Activated naive CD8-positive, alpha-beta T cell treated with anti-CD3 and anti-CD28 coated beads, Interleukin-2, amount 50 U/mL, for 16 hours (primary cell): Measurements from ENCODE around the gene RIPK4.
"Not testable (repeated sequence)": the region's sequence is repeated elsewhere in the genome, so short reads cannot be mapped to it uniquely, and the experiment has no call there.

Experiments
- DNase-seq: peaks from one replicate; pipeline ENCODE4 v3.0.0-alpha.2; 2020; ENCODE audit warnings: low read depth, low spot score

RIPK4 gene

DNA sequence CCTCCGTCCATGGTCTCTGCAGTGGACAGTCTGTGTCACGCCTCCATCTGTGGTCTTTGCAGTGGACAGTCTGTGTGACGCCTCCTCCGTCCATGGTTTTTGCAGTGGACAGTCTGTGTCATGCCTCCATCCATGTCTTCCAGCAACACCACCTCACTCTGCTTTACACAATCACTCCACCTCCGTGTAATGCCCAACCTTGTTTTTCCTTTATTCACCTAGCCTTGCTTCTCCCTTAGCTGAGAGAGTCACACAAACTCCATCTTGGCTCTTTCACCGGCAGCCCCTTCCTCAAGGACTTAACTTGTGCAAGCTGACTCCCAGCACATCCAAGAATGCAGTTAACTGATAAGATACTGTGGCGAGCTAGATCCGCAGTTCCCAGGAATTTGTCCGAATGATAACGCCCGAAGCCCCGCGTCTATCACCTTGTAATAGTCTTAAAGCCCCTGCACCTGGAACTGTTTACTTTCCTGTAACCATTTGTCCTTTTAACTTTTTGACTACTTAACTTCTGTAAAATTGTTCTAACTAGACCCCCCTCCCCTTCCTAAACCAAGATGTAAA lies 52.5 kb downstream of the RIPK4 start:
- not testable (repeated sequence) for DNase-seq

DNA sequence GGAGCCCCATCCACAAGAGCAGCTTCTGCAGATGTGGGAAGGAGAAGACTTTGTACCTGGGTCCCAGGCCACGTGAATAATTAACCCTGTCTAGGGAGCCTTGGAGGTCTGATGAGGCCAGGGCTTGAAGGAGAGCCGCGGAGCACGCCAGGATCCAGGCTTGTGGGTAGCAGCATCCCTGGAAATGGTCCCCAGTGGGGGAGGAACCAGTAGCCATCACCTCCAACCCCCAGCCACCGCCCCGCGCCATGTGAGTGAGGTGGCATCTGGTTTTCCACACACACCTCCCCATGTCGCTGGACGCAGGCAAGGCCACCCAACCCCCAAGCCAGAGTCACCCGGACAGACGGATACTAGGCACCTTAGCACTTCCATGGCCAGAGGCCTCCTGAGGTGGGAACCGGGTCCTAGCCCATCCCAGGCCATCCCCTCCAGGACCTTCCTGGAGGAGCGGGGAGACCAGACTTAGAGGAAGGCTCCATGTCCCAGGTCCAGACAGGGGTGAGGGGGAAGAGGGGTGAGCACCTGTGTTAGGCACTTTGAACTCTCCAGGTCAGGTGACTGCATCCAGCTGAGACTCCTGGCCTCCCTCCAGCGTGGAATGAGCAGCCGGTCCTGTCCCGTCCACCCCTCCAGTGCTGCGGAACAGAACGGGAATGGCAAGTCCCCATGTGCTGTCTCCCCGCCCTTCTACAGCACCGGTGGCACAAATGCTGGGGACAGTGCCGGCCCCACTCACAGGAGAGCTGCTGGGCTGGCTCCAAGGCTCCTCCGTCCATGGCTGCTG lies 53.2 kb downstream of the RIPK4 start:
- no peak for DNase-seq

DNA sequence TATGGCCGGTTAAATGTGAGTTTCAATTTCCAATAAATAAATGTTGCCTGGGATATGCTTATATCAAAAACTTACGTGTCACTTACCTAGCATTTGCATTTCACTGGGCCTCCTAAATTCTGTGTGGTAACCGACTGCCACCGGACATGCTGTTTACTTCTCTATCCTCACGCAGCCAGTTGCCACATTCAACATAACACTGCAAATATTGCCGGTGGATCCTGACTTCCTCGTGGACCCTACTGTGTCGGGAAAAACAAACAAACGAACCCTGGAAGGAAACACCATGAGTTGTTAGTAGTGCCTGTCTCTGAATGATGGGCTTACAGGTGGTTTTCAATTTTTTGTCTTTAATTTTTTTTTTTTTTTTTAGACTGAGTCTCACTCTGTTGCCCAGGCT lies 54.1 kb downstream of the RIPK4 start:
- DNase-seq, result no peak

DNA sequence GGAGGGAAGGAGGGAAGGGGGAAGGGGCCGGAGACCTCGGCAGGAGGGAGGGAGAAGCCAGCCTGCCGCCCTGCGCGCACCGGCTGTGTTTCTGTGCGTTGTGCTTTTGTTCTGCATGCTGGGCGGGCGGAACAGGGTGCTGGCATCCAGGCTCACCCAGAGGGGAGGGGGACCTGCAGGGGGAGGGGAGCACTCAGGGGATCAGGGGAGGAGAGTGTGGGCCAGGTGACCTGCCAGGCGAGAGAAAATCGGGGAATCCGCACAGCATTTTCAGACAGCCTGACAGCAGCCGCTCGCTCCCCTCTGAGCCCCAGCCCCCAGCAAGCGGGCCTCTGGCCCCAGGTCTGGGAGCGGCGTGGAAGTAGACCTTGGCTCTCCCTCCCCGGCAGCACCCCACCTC lies 54.7 kb downstream of the RIPK4 start:
- DNase-seq, result no peak

DNA sequence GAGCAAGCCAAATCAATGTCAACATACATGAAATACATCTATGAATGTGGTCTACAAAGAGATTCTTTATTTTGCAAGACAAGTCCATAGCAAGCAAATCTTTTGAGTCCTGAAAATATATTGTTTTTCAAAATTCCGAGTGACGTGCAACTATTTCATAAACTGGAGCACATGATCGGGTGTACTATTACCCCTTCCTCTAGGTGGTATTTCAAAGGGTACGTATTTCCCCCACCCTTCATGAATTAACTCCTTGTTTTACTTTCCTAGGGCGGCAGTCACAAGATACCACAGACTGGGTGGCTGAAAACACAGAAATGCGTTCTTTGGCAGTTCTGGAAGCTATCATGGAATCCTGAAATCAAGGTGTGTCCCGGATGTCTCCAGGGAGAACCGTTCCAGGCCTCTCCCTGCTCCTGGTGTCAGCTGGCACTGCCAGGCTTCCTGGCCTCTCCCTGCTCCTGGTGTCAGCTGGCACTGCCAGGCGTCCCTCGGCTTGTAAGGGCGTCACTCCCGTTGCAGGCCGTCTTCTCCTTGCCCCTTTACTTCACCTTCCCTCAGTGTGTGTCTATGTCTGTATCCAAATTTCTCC lies 55.3 kb downstream of the RIPK4 start:
- DNase-seq, result no peak

DNA sequence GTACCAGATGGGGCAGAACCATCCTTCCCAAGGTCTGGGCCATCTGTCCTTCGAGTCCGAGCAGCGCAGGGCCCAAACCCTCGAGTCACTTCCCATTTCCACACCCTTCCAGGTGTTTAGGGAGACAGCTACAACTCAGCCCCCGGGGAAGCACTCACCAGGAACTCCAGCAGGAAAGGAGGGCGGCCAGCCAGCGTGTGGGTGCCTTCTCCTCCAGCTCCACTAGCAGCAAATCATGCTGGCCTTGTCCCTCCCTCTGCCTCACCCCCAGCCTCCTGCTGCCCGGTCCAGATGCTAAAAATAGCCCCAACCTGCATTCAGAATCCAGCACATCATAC lies 56.1 kb downstream of the RIPK4 start:
- DNase-seq, result no peak

DNA sequence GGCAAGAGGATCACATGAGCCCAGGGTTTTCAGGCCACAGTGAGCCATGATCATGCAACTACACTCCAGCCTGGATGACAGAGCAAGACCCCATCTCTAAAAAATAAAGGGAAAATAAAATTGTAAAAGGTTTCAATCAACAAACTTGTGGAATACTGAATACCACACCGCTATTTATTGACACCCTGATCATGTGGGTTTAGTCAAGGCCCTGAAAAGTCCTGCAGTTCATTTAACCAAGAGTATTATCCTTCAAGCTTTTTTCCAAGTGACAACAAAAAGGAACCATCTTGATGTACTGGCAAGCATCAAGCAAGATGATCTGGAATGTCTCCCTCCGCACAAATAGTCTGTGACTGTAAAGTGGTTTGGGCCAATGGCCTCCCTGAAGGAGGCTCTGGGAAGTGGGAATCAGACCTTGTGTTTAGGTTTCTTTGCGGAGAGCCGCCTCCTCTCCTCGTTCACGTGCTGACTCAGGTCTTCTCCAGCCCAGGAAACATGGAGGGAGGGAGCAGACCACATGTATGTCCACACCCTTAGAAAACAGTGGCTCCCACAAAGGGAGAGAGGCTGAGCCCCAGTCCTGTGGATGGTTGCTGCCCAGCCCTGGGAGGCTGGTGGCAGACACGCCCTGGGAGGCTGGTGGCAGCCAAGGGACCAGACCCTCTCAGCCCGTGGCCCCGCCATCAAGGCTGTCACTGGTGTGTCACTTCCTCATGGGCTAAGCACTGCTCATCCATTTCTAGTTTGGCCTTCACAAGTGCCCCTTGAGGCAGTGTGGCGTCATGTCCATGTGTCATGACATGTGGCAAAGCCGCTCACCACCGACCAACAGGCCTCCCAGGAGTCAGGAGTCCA lies 56.7 kb downstream of the RIPK4 start:
- DNase-seq, result no peak

DNA sequence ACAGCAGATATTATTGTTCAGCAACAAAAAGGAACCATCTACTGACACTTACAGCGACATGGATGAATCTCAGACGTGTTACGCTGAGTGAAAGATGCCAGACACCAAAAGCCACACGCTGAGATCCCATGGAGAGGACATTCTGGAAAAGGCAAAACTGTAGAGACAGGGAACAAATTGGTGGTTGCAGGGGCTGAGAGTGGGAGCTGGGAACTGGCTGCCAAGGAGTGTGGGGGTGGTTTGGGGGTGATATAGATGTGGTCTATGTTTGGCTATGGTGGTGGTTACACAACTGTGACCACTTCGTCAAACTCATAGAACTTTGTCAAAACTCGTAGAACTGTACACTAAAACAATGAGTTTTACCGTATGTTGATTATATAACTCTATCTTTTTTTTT lies 57.7 kb downstream of the RIPK4 start:
- DNase-seq, result no peak

DNA sequence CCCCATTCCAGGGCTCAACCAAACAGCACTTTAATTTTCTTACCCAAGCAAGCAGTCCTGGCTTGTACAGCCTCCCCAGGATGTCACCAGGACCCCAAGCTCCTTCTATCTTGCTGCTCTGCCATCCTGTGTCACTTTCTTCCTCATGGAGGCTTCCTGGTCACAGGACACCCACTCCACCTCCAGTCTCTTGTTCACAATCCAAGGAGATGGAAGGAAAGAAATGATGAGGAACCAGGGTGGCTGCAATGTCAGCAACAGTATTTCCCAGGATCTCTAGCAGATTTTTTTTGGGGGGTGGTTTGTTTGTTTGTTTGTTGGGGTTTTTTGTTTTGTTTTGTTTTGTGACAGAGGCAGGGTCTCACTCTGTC lies 58.9 kb downstream of the RIPK4 start:
- DNase-seq, result no peak

DNA sequence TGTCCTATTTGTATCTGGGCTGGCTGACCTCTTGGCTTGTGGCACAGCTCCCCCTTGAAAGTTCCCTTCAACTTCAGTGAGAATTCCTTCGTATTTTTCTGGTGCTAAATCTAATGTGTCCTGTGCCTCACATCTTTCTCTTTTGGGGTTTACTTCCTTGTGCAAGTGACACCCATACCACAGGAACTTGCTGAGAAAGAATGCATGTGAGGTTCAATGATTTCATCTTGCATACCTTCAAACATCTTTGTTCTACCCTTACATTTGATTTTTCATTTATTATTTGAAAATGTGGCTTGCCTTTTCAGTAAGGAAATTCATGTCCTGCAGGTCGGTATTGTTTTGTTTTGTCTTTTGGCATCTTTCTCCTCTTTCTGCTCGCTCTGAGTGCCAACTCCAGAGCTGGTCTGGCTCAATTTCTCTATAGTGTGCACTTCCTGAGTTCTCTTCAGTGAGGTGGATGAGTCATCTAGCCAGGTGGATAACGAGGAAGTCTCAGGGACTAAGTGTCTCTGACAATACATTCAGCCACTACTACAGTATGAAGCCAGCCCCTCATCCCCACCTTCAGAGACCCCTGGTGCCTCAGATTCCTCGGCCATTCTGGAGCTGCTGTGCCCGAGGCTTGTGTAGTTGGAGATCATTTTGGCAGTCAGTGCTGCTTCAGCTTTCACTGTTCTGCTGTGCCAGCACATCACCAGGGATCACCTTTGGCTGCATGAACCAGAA lies 59.5 kb downstream of the RIPK4 start:
- no peak for DNase-seq

DNA sequence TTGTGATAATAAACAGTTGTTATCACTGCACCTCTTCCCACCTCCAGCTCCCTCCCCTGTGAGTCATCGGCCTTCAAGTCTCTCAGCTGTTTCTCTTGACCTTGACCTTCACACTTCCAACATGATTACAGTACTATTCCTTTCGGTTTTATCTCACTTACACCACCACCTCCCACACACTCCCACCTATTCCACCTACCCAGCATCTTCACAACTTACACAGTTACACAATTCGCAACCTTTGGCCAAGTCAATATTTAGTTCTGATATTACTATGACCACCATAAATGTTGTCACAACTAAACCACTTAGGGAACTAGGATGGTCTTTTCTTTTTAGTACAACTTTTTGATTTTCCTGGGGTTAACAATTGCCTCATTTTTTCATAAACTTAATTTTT lies 60.2 kb downstream of the RIPK4 start:
- DNase-seq, result no peak

DNA sequence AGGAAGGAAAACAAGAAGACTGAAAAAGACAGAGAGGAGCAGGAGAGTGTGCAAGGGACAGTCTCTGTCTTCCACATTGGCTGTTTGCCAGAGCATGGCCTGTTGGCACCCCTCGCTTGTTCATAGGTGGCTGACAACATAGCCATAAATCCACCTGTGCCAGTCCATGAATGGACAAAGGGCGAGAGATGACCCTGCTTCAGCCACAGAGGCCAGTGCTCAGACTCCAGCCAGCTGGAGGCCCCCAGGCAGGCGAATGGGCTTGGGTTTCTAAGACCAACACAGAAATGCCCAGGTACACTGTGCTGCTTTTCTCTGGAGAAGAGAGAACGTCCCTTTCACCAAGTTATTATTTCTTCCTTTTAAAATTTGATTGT lies 60.6 kb downstream of the RIPK4 start:
- no peak for DNase-seq

DNA sequence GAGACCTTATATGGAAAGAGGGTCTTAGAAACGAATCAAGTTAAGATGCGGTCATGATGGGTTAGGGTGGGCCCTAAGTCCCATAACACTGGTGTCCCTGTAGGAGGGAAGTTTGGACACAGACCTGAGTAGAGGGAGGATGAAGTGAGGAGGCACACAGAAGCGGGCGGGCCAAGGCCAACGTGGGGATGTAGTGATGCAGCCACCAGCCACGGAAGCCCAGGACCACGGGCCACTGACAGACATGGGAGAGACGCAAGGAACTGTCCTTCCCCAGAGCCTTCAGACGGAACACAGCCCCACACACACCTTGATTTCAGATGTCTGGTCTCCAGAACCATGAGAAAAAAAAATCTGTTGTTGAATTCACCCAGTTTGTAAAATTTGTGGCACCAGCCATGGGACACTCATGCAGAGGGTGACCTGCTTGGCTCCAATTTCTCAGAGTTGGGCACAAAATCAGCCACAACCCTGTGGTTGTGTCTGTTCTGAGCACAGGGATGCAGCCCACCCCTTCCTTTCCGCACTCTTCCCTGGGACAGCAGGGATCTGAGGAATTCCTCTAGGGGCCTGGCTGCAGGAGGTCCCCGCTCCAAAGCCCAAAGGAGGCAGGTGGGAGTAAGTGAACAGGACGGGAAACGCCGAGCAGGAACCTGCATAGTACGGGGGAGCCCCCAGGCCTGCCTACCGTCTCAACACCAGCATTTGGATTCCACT lies 61.1 kb downstream of the RIPK4 start:
- DNase-seq, result no peak

DNA sequence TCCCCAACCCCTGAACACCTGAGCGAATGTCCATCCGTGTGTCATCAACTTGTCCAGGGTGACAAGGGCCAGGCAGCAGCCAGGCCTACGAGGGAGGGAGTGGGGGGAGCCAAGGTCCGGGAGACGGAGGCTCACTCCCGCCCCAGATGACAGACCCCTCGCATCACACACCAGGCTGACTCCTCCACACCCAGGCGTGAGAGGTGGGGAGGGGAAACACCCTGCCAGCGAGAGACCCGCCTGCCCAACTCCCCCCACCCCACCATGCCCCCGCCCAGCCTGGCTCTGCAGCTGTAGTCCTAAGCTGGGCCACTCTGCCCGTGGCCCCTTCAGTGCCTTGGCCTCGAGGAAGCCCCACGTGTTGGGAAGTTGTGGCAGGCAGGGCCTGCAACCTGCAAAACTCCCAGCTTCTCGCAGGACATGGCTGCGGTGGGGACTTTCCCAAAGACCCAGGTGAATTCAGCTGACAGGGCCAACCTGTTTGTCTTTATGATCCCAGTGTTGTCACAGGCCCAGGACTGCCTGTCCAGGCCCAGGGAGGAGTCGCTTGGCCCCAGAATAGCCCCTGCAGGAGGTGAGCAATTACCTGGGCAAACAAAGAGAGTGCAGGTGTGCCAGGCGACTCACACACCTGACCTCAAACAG lies 62.9 kb downstream of the RIPK4 start:
- no peak for DNase-seq

DNA sequence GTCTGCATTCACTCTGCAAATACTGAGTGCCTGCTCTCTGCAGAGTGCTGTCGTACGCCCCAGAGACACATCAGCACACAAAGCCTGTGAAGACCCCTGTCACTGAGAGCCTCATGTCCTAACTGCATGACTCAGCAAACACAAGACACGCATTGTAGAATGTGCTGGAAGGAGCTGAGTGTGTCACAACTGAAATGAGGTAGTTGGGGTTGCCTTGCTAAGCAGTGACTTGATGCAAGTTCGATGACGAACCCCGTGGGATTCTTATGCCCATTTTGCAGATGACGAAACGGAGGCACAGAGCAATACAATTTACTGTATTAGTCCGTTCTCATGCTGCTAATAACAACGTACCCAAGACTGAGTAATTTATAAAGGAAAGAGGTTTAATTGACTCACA lies 65.1 kb downstream of the RIPK4 start:
- DNase-seq, result no peak

DNA sequence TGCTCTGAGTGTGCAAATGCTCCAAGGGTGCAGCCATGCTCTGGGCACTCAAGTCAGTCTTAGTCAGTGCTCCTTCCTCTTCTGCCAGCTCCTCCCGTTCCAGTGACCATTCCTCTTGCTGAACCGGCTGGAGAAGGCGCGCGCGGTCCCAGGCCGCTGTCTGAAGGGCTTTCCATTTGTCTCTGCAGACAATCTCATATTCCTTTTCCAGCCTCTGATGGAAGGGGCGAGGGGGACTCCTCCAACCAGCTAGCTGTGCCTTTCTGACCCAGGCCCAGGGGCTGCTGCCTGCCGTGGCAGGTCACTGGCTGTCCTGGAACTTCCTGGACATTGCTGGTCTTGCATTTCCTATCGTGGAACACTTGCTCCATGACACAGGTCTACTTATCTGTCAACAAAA lies 67.5 kb downstream of the RIPK4 start:
- no peak for DNase-seq

DNA sequence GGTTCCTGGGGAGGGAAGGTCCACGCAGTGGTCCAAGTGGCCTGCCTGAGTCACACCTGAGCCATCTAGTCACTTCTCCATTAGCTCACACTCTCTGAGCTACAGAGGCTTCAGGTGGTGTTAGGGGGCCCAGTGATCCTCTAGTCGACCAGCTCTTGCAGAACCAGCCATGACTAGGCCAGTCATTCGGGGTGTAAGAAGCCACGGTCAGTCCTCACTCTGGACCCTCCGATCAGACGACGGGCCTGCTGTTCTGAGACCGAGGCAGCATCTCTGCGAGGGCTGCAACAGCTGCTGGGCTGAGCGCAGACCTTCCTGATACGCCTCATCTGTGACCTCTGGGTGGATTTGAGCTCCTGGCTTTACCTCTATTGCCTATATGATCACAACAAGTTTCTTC lies 68.8 kb downstream of the RIPK4 start:
- no peak for DNase-seq

DNA sequence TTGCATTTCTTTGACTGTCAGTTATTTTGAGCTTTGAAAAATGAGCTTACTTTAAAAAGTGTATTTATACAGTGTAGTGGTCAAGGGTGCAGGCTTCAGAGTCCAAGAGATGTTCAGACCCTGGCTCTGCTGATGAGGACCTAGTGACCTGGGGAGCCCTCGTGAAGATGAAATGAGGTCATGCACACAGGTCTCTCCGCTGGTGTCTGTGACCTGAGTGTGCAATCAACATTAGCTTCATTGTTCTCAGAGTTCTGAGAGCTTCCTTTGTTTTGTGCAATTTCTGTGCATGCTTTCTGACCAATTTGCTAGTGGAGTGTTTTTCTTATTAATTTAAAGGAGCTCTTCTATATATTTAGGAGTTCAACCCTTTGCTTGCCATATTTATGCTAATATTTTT lies 71.3 kb downstream of the RIPK4 start:
- DNase-seq, result no peak

DNA sequence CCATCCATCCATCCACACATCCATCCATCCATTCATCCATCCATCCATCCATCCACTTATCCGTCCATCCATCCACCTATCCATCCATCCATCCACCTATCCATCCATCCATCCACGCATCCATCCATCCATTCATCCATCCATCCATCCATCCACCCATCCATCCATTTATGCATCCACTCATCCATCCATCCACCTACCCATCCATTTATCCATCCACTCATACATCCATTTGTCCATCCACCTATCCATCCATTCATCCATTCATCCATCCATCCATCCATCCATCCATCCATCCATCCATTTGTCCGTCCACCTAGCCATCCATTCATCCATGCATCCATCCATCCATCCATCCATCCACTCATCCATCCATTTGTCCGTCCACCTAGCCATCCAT lies 72.8 kb downstream of the RIPK4 start:
- not testable (repeated sequence) for DNase-seq

DNA sequence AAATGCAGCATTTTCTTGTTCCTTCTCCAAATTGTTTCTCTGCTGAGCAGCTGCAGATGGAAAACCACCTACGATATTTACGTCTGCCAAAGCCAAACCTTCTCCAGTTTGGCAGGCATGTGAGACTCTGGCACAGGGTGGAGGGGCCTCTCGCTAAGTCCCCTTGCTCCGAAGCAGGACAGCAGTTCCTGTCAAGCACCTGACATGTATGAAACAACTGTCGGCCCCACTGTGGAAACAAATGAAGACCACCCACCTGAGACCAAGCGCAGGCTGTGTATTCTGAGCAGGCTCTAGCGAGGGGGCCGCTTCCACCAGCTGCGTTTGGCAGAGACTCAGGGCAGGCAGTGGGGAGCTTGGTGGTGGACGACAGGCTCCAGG lies 74.7 kb downstream of the RIPK4 start:
- no peak for DNase-seq
